ENCODE measurements around the gene CLMN.
"Not testable (repeated sequence)": the region's sequence is repeated elsewhere in the genome, so short reads cannot be mapped to it uniquely, and the experiment has no call there.

CLMN gene

GRCh38 chr14:95213774-95214173, 105.9 kb downstream of the CLMN start:
- DNase-seq, result no peak

GRCh38 chr14:95211721-95212504, 107.8 kb downstream of the CLMN start:
- DNase-seq, result no peak

DNA sequence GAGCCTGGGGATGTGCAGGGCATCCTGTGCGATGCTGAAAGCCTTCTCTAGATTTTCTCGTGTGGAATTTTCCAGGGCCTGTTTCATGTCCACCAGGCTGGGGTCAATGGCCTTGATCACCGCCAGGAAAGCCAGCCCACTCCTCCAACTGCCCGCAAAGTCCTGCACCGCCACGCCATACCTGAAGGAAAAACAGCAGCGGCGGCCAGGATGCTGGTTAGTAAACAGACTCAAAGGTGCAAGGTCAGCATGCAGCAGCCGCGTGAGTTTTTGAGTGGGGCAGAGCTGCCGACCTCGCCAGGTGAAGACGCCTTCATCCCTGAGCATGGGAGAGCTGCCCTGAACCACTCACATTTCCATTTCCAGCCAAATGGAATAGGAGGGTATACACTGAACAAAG, 109.0 kb downstream of the CLMN start:
- DNase-seq, result no peak

DNA sequence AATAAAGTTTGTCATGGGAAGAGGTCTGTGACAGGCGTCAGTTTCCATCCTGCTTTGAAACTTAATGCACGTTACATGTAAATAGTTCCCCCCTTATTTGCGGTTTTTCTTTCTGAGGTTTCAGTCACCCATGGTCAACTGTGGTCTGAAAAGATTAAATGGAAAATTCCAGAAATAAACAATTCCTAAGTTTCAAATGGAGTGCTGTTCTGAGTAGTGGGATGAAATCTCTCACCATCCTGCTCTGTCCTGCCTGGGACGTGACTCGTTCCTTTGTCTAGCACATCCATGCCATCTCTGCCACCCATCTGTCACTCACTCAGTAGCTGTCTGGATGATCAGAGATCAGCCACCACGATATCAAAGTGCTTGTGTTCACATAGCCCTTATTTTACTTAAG, 111.1 kb downstream of the CLMN start:
- DNase-seq, result no peak

DNA sequence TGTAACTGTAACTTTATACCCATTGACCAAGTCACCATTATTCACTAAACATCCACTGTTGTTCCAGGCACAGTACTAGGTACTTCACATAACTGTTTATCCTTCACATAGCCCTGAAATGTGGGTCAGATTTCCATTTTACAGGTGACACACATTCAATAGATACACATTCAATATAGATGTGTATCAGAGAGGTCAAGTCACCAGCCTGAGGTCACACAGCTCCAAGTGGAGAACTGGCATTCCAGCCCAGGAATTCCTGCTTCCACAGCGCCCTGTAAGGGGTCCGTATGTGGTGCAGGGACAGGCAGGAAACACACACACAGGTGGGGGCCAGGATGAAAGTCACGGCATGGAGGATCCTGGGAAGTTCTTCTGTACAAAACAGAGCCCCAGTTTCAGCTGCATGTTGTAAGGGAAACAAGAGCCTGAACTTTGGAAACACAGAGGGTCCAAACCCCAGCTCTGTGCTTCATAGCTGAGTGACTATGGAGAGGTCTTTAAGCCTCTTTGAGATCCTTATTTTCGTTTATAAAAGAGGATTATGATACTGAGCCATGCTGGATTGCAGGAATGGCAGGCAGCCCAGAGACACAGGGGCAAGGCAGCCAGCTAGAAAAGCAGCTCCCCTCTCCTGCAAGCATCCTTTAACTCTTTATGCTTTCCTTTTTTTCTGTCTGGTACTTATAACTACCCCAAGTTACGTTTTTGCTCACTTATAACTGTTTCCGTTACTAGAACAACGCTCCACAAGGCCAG, 112.1 kb downstream of the CLMN start:
- no peak for DNase-seq

- DNase-seq, result no peak
Measured at GRCh38 chr14:95206534-95206933, 113.2 kb downstream of the CLMN start.

- no peak for DNase-seq
Measured at GRCh38 chr14:95204705-95205104, 115.0 kb downstream of the CLMN start.

DNA sequence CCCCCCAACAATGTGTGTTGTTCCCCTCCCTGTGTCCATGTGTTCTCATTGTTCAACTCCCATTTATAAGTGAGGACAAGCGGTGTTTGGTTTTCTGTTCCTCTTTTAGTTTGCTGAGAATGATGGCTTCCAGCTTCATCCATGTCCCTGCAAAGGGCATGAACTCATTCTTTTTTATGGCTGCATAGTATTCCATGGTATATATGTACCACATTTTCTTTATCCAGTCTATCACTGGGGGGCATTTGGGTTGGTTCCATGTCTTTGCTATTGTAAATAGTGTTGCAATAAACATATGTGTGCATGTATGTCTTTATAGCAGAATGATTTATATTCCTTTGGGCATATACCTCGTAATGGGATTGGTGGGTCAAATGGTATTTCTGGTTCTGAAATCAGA, 118.0 kb downstream of the CLMN start:
- DNase-seq, result not testable (repeated sequence)

DNA sequence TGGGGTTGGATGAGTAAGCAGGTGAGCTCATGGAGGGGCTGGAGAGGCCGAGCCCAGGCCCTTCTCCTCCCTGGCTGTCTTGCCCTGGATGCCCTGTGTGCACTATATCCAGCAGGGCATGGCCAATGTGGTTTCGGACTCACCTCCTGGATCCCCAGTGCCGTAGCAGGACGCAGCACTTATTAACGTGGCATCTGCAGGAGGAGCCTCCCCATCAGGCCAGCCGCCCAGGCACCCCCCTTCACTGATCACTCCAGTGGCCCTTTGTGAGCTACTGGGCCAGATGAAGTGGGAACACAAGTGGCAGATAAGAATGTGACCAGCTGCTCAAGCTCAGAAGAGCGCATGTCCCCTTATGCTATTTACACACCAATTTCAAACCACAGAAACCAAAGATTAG, 119.3 kb downstream of the CLMN start:
- DNase-seq, result no peak

DNA sequence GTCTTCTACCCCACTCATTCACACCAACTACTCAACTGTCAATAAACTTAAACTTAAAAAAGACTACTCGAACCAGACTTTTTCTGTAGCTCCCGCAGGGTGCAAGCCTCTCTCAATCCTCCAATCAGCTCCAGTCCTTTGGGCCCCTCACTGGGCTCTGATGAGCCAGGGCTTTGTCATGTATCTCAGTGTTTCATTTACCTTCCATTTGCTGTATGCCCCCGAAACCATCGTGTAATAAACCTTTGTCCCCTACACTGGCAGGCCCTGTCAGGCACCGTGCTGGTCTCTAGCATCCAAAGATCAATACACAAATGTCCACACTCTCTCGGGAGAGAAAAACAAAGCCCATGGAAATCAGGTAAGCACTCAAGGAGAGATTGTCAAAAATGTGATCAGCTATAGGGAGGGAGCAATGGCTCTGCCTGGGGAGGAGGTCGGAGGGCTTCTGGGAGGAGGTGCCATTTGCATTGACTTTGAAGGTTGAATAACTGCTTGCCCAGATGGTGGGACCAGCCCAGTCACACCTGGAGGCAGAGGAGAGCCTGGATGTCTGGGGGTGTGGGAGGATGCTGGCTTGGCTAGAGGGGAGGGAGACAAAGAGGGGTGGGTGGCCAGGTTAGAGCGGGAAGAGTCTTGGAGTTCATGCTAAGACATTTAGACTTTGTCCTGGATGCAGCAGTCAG, 120.3 kb downstream of the CLMN start:
- DNase-seq, result no peak

- no peak for DNase-seq
Measured at GRCh38 chr14:95198320-95198719, 121.4 kb downstream of the CLMN start.

DNA sequence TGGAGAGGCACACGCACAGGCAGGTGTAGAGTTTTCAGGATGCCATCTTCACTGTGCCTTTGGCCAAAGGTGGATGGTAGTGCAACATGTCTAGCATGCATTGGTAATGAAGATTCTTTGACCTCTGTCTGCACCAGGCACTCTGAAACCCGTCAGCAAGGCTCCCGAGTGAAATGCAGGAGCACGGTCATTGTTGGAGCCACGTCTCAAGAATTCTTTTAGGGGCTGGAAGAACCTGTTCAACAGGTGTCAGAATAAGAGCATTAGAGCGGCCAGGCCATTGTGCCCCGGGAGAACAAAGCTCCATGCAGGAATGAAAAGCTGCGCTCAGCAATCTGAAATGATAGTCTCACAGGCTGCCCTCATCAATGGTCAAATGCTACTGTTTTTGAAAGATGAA, 122.2 kb downstream of the CLMN start:
- DNase-seq, result no peak

GRCh38 chr14:95196826-95197545, 122.7 kb downstream of the CLMN start:
- DNase-seq, result no peak

GRCh38 chr14:95196268-95196667, 123.4 kb downstream of the CLMN start:
- no peak for DNase-seq

- DNase-seq, result no peak
Measured at GRCh38 chr14:95195031-95195430, 124.7 kb downstream of the CLMN start.

GRCh38 chr14:95193081-95193480, 126.6 kb downstream of the CLMN start:
- DNase-seq, result no peak

DNA sequence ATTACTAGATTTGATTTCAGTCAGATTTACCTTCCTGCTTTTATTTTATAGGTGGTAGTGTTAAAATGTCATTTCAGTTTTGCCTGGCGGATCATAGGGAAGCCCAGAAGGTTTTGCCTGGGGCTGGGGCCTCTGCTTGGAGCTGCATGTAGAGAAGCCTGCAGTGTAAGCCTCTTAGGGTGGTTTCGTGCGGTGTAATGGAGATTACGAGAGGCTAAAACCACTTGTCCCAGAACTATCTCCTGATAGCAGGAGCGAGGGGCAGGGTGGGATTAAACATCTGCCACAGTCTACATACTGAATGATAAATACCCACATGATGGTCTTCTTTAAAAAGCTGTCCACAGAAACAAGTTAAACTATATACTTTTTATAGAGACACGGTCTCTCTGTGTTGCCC, 127.4 kb downstream of the CLMN start:
- no peak for DNase-seq

GRCh38 chr14:95191445-95192199, 128.1 kb downstream of the CLMN start:
- no peak for DNase-seq

- no peak for DNase-seq
Measured at GRCh38 chr14:95190857-95191256, 128.9 kb downstream of the CLMN start.

GRCh38 chr14:95190346-95190840, 129.3 kb downstream of the CLMN start:
- DNase-seq, result no peak

GRCh38 chr14:95189367-95190132, 130.2 kb downstream of the CLMN start:
- no peak for DNase-seq
